IMR-90 (cell line): ENCODE measurements around the gene TEPSIN. TPM values are rescaled to one million over a fixed set of nuclear protein-coding genes. Genes with fewer than 3 reads are reported as not detected.

Source experiments
- ATAC-seq: fragments of 200-7000 bp; cut with Tn5 transposase; 2 replicates; pipeline ENCODE4 v1.9.1; 2020; ENCODE audit warnings: low read depth, mild to moderate bottlenecking, moderate library complexity
- BruUV-seq: library from RNA; stranded (reverse); fragments of 400-500 nt; replicated peaks from 2 replicates; lab custom pipeline; 2021; lab: Mats Ljungman, UMichigan
- CTCF ChIA-PET: fragments of 300-600 bp; formaldehyde crosslinking; extraction: SDS; loops from one replicate; lab custom pipeline; 2021; ENCODE audit warnings: antibody characterized with exemption; lab: Yijun Ruan, JAX
- POLR2A ChIA-PET: fragments of 300-600 bp; sonication (Branson Sonifier 250); formaldehyde crosslinking; loops from one replicate; lab custom pipeline; 2022; ENCODE audit warnings: antibody characterized with exemption; ENCODE audit not compliant: unreplicated experiment; lab: Charles Lee
- DNase-seq: peaks from one replicate; pipeline ENCODE4 v3.0.0; 2013
- H2AFZ ChIP-seq: replicated peaks from 2 replicates; pipeline ENCODE3; 2013; ENCODE audit warnings: low read length, mild to moderate bottlenecking; ENCODE audit not compliant: poor library complexity
- H2AK5ac ChIP-seq: 2 replicates; pipeline ENCODE4 v1.6.1; 2013; ENCODE audit warnings: low read depth, low read length, inconsistent platforms
- H2AK9ac ChIP-seq: replicated peaks from 2 replicates; pipeline ENCODE3; 2013; ENCODE audit warnings: mild to moderate bottlenecking, low read depth, low read length, moderate library complexity; ENCODE audit not compliant: poor library complexity
- H2BK120ac ChIP-seq: 2 replicates; pipeline ENCODE4 v1.6.1; 2013; ENCODE audit warnings: low read depth, low read length, inconsistent platforms
- H2BK15ac ChIP-seq: 3 replicates; pipeline ENCODE4 v1.6.1; 2013; ENCODE audit warnings: low read depth, low read length, inconsistent platforms
- H2BK20ac ChIP-seq: 2 replicates; pipeline ENCODE4 v1.6.1; 2013; ENCODE audit warnings: low read depth, mild to moderate bottlenecking, inconsistent platforms, low read length, moderate library complexity
- H2BK5ac ChIP-seq: 2 replicates; pipeline ENCODE4 v1.6.1; 2013; ENCODE audit warnings: mild to moderate bottlenecking, low read depth, low read length, inconsistent platforms; ENCODE audit not compliant: poor library complexity, severe bottlenecking
- H3K14ac ChIP-seq: replicated peaks from 2 replicates; pipeline ENCODE4 v1.6.1; 2013; ENCODE audit warnings: low read depth, low read length, inconsistent platforms
- H3K18ac ChIP-seq: 2 replicates; pipeline ENCODE4 v1.6.1; 2013; ENCODE audit warnings: low read depth, low read length, control low read depth
- H3K23ac ChIP-seq: 2 replicates; pipeline ENCODE4 v1.6.1; 2013; ENCODE audit warnings: low read depth, low read length, inconsistent platforms
- H3K27ac ChIP-seq: 2 replicates; pipeline ENCODE4 v1.5.1; 2013; ENCODE audit warnings: mild to moderate bottlenecking, control low read depth, low read length; ENCODE audit not compliant: insufficient read depth
- H3K27me3 ChIP-seq: 2 replicates; pipeline ENCODE4 v1.6.1; 2013; ENCODE audit warnings: low read length; ENCODE audit not compliant: control insufficient read depth, insufficient read depth
- H3K36me3 ChIP-seq: 2 replicates; pipeline ENCODE4 v1.6.1; 2013; ENCODE audit warnings: low read length, mixed read lengths; ENCODE audit not compliant: control insufficient read depth, insufficient read depth
- H3K4ac ChIP-seq: 2 replicates; pipeline ENCODE4 v1.6.1; 2013; ENCODE audit warnings: low read depth, low read length, inconsistent platforms
- H3K4me1 ChIP-seq: 2 replicates; pipeline ENCODE4 v1.6.1; 2013; ENCODE audit warnings: low read length, mixed read lengths; ENCODE audit not compliant: control insufficient read depth, insufficient read depth
- H3K4me2 ChIP-seq: 2 replicates; pipeline ENCODE4 v1.6.1; 2013; ENCODE audit warnings: low read depth, mild to moderate bottlenecking, control low read depth, low read length, moderate library complexity
- H3K4me3 ChIP-seq: 2 replicates; pipeline ENCODE4 v1.5.1; 2013; ENCODE audit warnings: low read depth, mild to moderate bottlenecking, control low read depth, low read length, moderate library complexity; ENCODE audit not compliant: insufficient read depth
- H3K56ac ChIP-seq: 2 replicates; pipeline ENCODE4 v1.6.1; 2013; ENCODE audit warnings: low read length, inconsistent platforms; ENCODE audit not compliant: insufficient read depth; ENCODE audit errors: extremely low read depth
- H3K79me1 ChIP-seq, 2 experiments: 2 replicates each; pipeline ENCODE4 v1.6.1; 2013; ENCODE audit warnings: low read length in 2 of 2, inconsistent platforms in 1 of 2, low read depth in 1 of 2
- H3K9ac ChIP-seq: 2 replicates; pipeline ENCODE4 v1.6.1; 2013; ENCODE audit warnings: low read depth, low read length, control low read depth
- H3K9me1 ChIP-seq: 2 replicates; pipeline ENCODE4 v1.6.1; 2013; ENCODE audit warnings: low read length, inconsistent platforms; ENCODE audit not compliant: insufficient read depth
- H3K9me3 ChIP-seq: 2 replicates; pipeline ENCODE4 v1.6.1; 2013; ENCODE audit warnings: low read length; ENCODE audit not compliant: control insufficient read depth, insufficient read depth
- H4K20me1 ChIP-seq: 2 replicates; pipeline ENCODE4 v1.6.1; 2013; ENCODE audit warnings: low read length, inconsistent platforms; ENCODE audit not compliant: insufficient read depth
- H4K5ac ChIP-seq: 2 replicates; pipeline ENCODE4 v1.6.1; 2013; ENCODE audit warnings: mild to moderate bottlenecking, low read depth, low read length, control low read depth
- H4K8ac ChIP-seq, 2 experiments: 2 replicates each; pipeline ENCODE4 v1.6.1; 2013; ENCODE audit warnings: low read depth in 2 of 2, low read length in 2 of 2, control low read depth in 1 of 2, inconsistent platforms in 1 of 2
- H4K91ac ChIP-seq: 2 replicates; pipeline ENCODE4 v1.6.1; 2013; ENCODE audit warnings: low read depth, low read length, inconsistent platforms; ENCODE audit not compliant: insufficient read depth
- BHLHE40 ChIP-seq: fragments of 150-350 bp; IDR thresholded peaks from 2 replicates; pipeline ENCODE4 v1.6.1; 2016; ENCODE audit warnings: mild to moderate bottlenecking, low read depth, low read length
- CEBPB ChIP-seq: IDR thresholded peaks from 2 replicates; pipeline ENCODE4 v1.6.1; 2012; ENCODE audit warnings: low read depth, low read length, improper control_type of control experiment
- CHD1 ChIP-seq: IDR thresholded peaks from 2 replicates; pipeline ENCODE4 v1.6.1; 2012; ENCODE audit warnings: low read depth, low read length, improper control_type of control experiment
- CTCF ChIP-seq: conservative IDR thresholded peaks from 2 replicates; pipeline ENCODE4 v1.5.1; 2012; ENCODE audit warnings: mild to moderate bottlenecking, low read depth, low read length, improper control_type of control experiment
- FOS ChIP-seq: fragments of 150-350 bp; IDR thresholded peaks from 2 replicates; pipeline ENCODE4 v1.6.1; 2016; ENCODE audit warnings: low read depth, low read length
- MAFK ChIP-seq: IDR thresholded peaks from 2 replicates; pipeline ENCODE4 v1.6.1; 2012; ENCODE audit warnings: low read depth, low read length, improper control_type of control experiment
- MAZ ChIP-seq: IDR thresholded peaks from 2 replicates; pipeline ENCODE4 v1.6.1; 2012; ENCODE audit warnings: low read depth, mild to moderate bottlenecking, low read length, improper control_type of control experiment, moderate library complexity, borderline replicate concordance
- MXI1 ChIP-seq: IDR thresholded peaks from 2 replicates; pipeline ENCODE4 v1.6.1; 2012; ENCODE audit warnings: low read depth, mild to moderate bottlenecking, low read length, moderate library complexity, borderline replicate concordance
- NFE2L2 ChIP-seq: fragments of 150-350 bp; IDR thresholded peaks from 2 replicates; pipeline ENCODE4 v1.6.1; 2016; ENCODE audit warnings: low read depth, mild to moderate bottlenecking, low read length
- POLR2A ChIP-seq: IDR thresholded peaks from 2 replicates; pipeline ENCODE4 v1.6.1; 2012; ENCODE audit warnings: mild to moderate bottlenecking, low read depth, low read length
- RAD21 ChIP-seq: IDR thresholded peaks from 2 replicates; pipeline ENCODE4 v1.6.1; 2012; ENCODE audit warnings: low read length, improper control_type of control experiment
- RCOR1 ChIP-seq: IDR thresholded peaks from 2 replicates; pipeline ENCODE4 v1.6.1; 2012; ENCODE audit warnings: mild to moderate bottlenecking, low read length, improper control_type of control experiment; ENCODE audit not compliant: insufficient replicate concordance
- RFX5 ChIP-seq: IDR thresholded peaks from 2 replicates; pipeline ENCODE4 v1.8.0; 2012; ENCODE audit warnings: low read depth, mild to moderate bottlenecking, low read length, moderate library complexity
- SMC3 ChIP-seq: fragments of 150-350 bp; IDR thresholded peaks from 2 replicates; pipeline ENCODE4 v1.6.1; 2016; ENCODE audit warnings: low read depth, mild to moderate bottlenecking, antibody characterized with exemption, low read length, moderate library complexity
- WGBS, 2 experiments: methylation state at CpG; one replicate each; pipeline versions ENCODE4 v1.1.5 to v1.1.7; 2013; ENCODE audit warnings: missing lambda C conversion rate in 2 of 2; ENCODE audit not compliant: insufficient read length in 1 of 2; ENCODE audit errors: extremely low coverage in 2 of 2; 5-methylcytosine and 5-hydroxymethylcytosine counted together
- dilution Hi-C: fragments of 300-500 bp; cut with HindIII; formaldehyde crosslinking; loops from one replicate; pipeline ENCODE4 v1.14.3; 2018; ENCODE audit warnings: low sequenced_read_pairs; ENCODE audit not compliant: unreplicated experiment
- in situ Hi-C: fragments of 300-500 bp; cut with MboI; formaldehyde crosslinking; loops from 3 replicates; pipeline ENCODE4 v1.14.3; 2019; ENCODE audit warnings: low sequenced_read_pairs, inconsistent platforms, mixed read lengths
- intact Hi-C: fragments of 100-400 bp; cut with micrococcal nuclease; formaldehyde crosslinking; loops from 2 replicates; pipeline ENCODE4 v1.10.0; 2022
- polyA plus RNA-seq, 3 experiments: library from polyadenylated mRNA; depleted of rRNA; stranded (reverse); fragments of >200 nt; gene quantifications; 2 replicates each; pipeline ENCODE4 v1.2.3, GENCODE V29; 2012; ENCODE audit warnings: low replicate concordance in 1 of 3
- total RNA-seq: library from RNA; depleted of rRNA; stranded (reverse); fragments of >200 nt; gene quantifications from 2 replicates; pipeline ENCODE4 v1.2.3, GENCODE V29; 2012
- TF ChIP-seq, protein P1 (sequence below): fragments of 150-350 bp; IDR thresholded peaks from 2 replicates; pipeline ENCODE4 v1.6.1; 2016; ENCODE audit warnings: low read depth, mild to moderate bottlenecking, low read length, moderate library complexity, borderline replicate concordance

TEPSIN gene
- total and polyA plus RNA-seq, 2 of the 4 experiments (the other 2 are of a cell fraction) = 3.2 to 28.1 TPM

DNA sequence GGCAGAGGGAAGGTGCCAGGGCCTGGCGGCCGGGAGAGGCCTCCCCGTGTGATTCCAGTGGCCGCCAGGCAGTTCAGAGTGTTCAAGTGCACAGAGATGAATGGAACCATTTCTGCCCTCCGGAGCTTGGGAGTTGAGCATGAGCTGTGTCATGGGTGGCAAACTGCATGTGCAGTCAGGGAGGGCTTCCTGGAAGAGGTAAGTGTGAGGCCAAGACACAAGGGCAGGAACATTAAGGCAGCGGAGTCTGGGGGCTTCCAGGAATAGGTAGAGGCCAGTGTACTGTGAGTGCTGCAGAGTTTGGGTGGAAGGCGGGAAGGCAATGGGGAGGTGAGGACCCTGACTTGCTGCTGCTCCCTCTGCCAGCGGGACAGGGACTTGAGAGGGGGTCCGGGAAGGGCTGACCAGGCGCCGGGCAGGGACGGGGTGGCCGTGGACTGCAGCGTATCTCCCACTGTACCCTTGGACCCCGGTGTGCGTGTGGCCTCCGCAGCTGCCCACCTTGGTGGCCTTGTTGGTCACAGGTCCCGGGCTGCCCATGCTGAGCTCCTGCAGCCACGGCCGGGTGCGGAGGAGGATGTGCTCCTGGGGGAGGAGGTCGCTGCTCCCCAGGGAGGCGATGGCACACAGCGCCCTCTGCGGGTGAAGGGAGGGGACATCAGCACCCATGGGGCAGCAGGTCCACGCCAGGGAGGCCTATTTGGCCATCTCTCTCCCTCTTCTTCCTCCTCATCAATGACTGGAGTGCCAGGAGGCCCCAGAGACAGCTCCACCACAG lies 8.6 kb downstream of the TEPSIN start:
- H3K4me3 ChIP-seq = no peak overlapping the region
- peak overlapping the region; percentile 33 for H2AFZ ChIP-seq
- no peak overlapping the region for H3K14ac ChIP-seq
- H3K56ac ChIP-seq = no peak overlapping the region
- ChIA-PET POLR2A (no interaction called here), CTCF (interaction anchor here (0.6 kb wide), 1 partner anchor 25 kb away, joined by 3 read pairs; no protein-coding TSS in a partner anchor)
- DNase-seq (no peak), ATAC-seq (no peak)
- no peak overlapping the region for H3K27ac ChIP-seq
- no peak overlapping the region for H4K91ac ChIP-seq
- H3K4ac ChIP-seq = no peak overlapping the region
- no peak overlapping the region for H2BK120ac ChIP-seq
- BruUV-seq = no TSS peak
- H3K36me3 ChIP-seq = peaks cover 39% of the 10 kb centered on the region
- H2BK5ac ChIP-seq = no peak overlapping the region
- peaks cover 3% of the 10 kb centered on the region; the same call in 1 of the 2 replicates for H3K9me3 ChIP-seq
- no peak overlapping the region for H3K18ac ChIP-seq
- no peak overlapping the region for H2BK15ac ChIP-seq
- no peak overlapping the region for H2AK9ac ChIP-seq
- no peak overlapping the region for H4K5ac ChIP-seq
- H3K27me3 ChIP-seq = no peaks in the 10 kb centered on the region
- no peak overlapping the region for H4K8ac ChIP-seq
- H2BK20ac ChIP-seq = no peak overlapping the region
- peaks cover 2% of the 10 kb centered on the region; the same call in 1 of the 2 replicates for H3K4me1 ChIP-seq
- no peak overlapping the region for H3K9ac ChIP-seq
- H2AK5ac ChIP-seq = no peak overlapping the region
- WGBS, 2 experiments = 97% methylated on average over 13 of the region's 26 CpGs; no CpG with 5 or more reads in 1 of the 2 experiments
- intact Hi-C loops = no loop called here
- in situ Hi-C loops = no loop called here
- dilution Hi-C loops = no loop called here
- H3K4me2 ChIP-seq = no peak overlapping the region
- H3K23ac ChIP-seq = no peak overlapping the region
- H3K79me1 ChIP-seq = peaks cover 4 to 20% of the 10 kb centered on the region in 2 experiments; a peak in 3 of 4 replicates
- no peaks in the 10 kb centered on the region for H3K9me1 ChIP-seq
- H4K20me1 ChIP-seq = peaks cover 18% of the 10 kb centered on the region
- TF ChIP-seq, protein P1, sequence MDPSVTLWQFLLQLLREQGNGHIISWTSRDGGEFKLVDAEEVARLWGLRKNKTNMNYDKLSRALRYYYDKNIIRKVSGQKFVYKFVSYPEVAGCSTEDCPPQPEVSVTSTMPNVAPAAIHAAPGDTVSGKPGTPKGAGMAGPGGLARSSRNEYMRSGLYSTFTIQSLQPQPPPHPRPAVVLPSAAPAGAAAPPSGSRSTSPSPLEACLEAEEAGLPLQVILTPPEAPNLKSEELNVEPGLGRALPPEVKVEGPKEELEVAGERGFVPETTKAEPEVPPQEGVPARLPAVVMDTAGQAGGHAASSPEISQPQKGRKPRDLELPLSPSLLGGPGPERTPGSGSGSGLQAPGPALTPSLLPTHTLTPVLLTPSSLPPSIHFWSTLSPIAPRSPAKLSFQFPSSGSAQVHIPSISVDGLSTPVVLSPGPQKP = no peak
- TF ChIP-seq CTCF (peak; percentile 31; the same call in 1 of the 2 replicates), RCOR1 (no peak), POLR2A (no peak), CHD1 (no peak), RAD21 (peak; percentile 36; the same call in 1 of the 2 replicates), MXI1 (no peak), NFE2L2 (no peak), BHLHE40 (no peak), FOS (no peak), SMC3 (no peak), MAZ (no peak), RFX5 (no peak), CEBPB (no peak), MAFK (no peak)
